ENCODE results near the gene ANKMY1. TPM values are rescaled to one million over a fixed set of nuclear protein-coding genes. Genes with fewer than 3 reads are reported as not detected.

The ANKMY1 gene, protein sequence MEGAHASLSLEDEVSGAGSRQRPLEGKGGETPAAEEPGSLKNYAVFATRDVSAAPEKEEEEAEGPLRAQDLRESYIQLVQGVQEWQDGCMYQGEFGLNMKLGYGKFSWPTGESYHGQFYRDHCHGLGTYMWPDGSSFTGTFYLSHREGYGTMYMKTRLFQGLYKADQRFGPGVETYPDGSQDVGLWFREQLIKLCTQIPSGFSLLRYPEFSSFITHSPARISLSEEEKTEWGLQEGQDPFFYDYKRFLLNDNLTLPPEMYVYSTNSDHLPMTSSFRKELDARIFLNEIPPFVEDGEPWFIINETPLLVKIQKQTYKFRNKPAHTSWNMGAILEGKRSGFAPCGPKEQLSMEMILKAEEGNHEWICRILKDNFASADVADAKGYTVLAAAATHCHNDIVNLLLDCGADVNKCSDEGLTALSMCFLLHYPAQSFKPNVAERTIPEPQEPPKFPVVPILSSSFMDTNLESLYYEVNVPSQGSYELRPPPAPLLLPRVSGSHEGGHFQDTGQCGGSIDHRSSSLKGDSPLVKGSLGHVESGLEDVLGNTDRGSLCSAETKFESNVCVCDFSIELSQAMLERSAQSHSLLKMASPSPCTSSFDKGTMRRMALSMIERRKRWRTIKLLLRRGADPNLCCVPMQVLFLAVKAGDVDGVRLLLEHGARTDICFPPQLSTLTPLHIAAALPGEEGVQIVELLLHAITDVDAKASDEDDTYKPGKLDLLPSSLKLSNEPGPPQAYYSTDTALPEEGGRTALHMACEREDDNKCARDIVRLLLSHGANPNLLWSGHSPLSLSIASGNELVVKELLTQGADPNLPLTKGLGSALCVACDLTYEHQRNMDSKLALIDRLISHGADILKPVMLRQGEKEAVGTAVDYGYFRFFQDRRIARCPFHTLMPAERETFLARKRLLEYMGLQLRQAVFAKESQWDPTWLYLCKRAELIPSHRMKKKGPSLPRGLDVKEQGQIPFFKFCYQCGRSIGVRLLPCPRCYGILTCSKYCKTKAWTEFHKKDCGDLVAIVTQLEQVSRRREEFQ
- 8.9 TPM for total RNA-seq

DNA sequence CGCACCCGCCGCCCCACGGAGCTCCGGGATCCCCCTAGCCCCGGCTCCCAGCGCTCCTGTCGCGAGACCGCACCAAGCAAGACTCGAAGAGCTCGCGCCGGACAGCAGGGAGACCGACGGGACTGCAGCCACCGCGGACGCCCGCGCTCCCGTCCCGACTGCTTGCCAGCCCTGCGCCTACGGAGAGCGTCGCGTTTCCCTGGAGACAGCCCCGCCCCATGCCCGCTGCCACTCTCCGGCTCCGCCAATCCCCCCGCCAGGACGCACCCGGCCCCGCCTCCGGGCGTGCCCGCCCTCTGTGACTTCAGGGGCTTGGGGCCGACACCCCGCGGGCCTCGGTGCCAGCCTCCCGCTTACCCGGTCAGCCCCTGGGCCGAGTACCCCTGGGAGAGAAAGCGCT is at the start of gene ANKMY1:
TSS of gene ANKMY1 (minus strand) at position 181 of the 400 bp plus-strand sequence. CDS start 653 bp downstream, outside the sequence.
- ATAC-seq, result peak; percentile 27

- ATAC-seq, result peak; percentile 14
Measured at GRCh38 chr2:240605867-240606743, 48.3 kb upstream of the ANKMY1 start.

GRCh38 chr2:240604939-240605716 is 47.3 kb upstream of the ANKMY1 start:
- peak; percentile 30 for ATAC-seq

- peak; percentile 45 for ATAC-seq
Measured at GRCh38 chr2:240604291-240604938, 46.6 kb upstream of the ANKMY1 start.

DNA sequence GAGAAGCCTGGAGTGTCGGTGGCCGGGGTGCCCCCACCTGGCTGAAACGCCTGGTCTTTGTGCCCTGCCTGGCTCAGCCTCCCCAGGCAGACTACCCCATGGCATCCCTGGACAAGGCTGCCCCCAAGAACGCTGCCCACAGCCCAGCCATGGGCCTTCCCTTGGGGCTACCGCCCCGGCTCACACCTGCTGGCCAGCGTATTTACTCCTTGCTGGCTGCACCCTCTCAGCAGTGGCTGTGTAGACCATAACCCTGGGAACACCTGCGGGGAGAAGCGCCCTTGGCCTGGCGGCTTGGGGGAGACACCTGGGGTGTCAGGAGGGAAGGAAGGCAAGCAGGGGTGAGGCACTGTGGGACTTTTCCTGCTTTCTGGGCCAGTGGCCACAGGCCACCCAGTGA is 46.1 kb upstream of the ANKMY1 start:
- ATAC-seq, result no peak

- no peak for ATAC-seq
Measured at GRCh38 chr2:240603081-240603835, 45.5 kb upstream of the ANKMY1 start.

DNA sequence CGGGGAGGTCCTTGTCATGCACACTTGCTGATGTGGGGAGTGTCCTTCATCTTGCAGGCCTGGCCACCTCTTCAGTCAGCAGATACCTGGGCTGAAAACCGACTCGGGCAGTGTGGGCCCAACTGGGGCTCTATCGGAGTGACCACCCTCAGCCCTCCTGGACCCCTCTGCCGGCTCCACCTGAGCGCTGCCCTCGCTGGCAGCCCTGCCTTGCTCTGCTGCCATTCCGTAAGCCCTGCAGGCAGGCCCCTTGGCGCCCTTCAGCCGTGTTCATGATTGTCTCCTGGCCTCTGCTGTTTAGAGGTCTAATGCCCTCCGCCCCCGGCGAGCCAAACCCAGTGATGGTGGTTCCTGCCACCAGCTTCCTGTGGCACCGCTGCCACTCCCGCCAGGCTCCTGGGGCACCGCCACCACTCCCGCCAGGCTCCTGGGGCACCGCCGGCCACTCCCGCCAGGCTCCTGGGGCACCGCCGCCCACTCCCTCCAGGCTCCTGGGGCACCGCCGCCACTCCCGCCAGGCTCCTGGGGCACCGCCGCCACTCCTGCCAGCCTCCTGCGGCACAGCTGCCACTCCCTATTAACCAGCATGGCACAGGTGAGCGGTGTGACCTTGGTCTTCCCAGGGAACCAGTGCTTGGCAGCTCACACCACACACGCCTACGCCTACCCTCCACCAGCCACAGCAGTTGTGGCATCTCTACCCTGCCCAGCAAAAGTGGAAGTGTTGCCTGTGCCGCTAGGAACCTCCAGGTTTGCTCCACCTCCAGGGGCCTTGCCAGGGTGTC is 44.7 kb upstream of the ANKMY1 start:
- ATAC-seq, result no peak

DNA sequence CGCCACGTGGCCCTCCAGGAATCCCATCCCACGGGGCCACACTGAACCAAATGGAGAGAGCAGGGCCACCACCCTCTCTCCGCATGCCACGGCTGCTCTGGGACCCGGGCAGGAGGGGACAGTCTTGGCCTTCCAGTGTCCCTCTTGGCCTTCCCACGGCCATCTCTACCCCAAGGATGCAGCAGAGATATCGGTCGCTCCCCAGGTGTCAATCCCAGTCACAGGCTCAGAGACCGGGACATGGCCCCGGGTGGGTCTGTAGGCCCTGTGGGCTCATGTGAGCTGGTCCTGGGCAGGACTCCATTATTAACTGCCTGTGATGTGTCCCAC is 44.0 kb upstream of the ANKMY1 start:
- ATAC-seq, result no peak

- ATAC-seq, result no peak
Measured at GRCh38 chr2:240601061-240601830, 43.5 kb upstream of the ANKMY1 start.

DNA sequence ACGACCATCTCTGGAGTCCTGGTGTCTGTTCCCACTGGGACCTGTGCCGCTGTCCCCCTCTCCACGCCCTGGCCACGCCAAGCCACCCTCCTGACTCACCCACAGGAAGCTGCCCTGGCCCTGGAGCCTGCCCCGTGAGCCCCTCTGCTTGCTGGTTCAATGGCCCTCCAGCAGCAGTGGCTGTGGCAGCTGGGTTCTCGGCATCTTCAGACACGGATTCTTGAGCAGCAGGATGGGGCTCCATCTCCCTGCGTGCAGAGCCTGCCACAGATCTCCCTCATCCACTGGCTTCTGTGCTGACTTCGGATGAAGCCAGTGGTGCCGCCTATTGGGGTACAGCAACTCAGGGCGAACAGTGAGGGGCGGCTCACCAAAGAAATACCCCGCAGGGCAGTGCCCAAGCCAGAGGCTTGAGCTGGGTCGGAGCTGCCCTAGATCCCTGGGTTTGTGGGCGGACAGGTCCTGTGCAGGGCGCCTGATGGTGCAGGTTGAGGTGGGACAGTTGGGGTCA is 42.7 kb upstream of the ANKMY1 start:
- ATAC-seq, result no peak

- no peak for ATAC-seq
Measured at GRCh38 chr2:240599141-240599583, 41.4 kb upstream of the ANKMY1 start.

GRCh38 chr2:240598311-240598911 is 40.6 kb upstream of the ANKMY1 start:
- ATAC-seq, result no peak

DNA sequence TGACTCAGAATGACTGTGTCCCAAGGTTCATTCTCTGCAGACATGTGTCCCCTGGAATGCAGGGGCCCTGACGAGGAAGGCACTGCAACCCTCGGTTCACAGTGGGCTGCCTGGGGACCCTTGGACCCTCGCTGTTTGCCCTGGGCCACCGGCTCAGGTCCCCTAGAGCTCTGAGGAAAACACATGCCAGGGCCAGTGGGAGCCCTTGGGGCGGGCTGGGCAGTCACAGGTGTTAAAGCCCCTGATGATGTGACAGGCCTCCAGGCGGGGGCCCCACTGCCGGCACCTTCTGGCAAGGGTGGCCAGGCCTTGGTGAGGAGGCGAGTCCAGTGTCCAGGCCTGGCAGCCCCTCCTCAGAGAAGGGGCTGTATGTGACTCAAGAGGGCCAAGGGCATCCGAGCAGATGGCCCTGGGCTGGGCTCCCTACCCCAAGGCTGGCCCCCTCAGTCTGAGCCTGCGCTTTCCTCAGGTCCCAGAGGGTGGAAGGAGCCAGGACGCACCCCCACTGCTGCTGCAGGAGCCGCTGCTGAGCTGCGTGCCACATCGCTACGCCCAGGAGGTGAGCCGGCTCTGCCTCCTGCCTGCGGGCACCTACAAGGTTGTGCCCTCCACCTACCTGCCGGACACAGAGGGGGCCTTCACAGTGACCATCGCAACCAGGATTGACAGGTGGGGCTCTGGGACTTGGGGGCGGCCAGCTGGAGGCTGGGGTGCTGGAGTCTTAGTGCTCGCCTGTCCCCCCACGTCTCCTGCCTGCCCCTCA is 39.8 kb upstream of the ANKMY1 start:
- ATAC-seq, result no peak

- ATAC-seq, result no peak
Measured at GRCh38 chr2:240597054-240597418, 39.2 kb upstream of the ANKMY1 start.

DNA sequence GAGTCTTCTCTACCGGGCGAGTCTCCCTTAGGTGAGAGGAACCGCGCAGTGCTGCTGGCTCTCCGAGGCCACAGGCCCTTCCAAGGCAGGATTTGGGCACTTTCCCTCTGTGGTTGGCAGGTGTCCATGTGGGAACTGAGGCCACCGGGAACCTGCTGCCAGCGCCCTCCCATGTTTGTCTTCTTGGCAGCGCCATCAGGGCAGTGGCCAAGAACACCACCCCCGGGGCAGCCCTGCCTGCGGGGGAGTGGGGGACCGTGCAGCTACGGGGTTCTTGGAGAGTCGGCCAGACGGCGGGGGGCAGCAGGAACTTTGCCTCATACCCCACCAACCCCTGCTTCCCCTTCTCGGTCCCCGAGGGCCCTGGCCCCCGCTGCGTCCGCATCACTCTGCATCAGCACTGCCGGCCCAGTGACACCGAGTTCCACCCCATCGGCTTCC is 38.7 kb upstream of the ANKMY1 start:
- no peak for ATAC-seq

GRCh38 chr2:240596080-240596460 is 38.3 kb upstream of the ANKMY1 start:
- no peak for ATAC-seq
